OCI-LY1 (cell line): Measurements from ENCODE around the gene PTGIR.

ENCODE experiments used
- CTCF ChIP-seq: fragments of 200-600 bp; sonication (generic), shearing (Covaris generic); IDR thresholded peaks from 2 replicates; pipeline ENCODE4 v1.5.1; 2017; ENCODE audit warnings: mild to moderate bottlenecking, antibody characterized with exemption, low read length, moderate library complexity, mixed read lengths
- EZH2 ChIP-seq: fragments of 200-600 bp; sonication (generic), shearing (Covaris generic); IDR thresholded peaks from 2 replicates; pipeline ENCODE4 v1.8.0; 2017; ENCODE audit warnings: borderline replicate concordance, mixed run types, mild to moderate bottlenecking, antibody characterized with exemption, low read length, moderate library complexity, mixed read lengths

- TF ChIP-seq CTCF (no peak), EZH2 (no peak)
These were observed 4.6 kb downstream of the PTGIR start for GRCh38 chr19:46620267-46620666.
